Hypothalamus (tissue), 51 donors: ENCODE measurements around the gene MTX1.
A peak's percentile ranks its signal among the peaks of the same experiment; 100 is the strongest.
"Not testable (repeated sequence)": the region's sequence is repeated elsewhere in the genome, so short reads cannot be mapped to it uniquely, and the experiment has no call there.

Source experiments
- DNase-seq, 51 donors: peaks; one replicate each; lab custom pipeline; 2025; lab: John Stamatoyannopoulos, UW

MTX1 gene

GRCh38 chr1:155186794-155187455, 21.6 kb upstream of the MTX1 start:
- no peak for DNase-seq

GRCh38 chr1:155187456-155187891, 21.0 kb upstream of the MTX1 start:
- DNase-seq = no peak

- no peak for DNase-seq
Observed at GRCh38 chr1:155188268-155188667, 20.2 kb upstream of the MTX1 start.

GRCh38 chr1:155189926-155190325, 18.6 kb upstream of the MTX1 start:
- DNase-seq = not testable (repeated sequence)

- no peak for DNase-seq
Observed at GRCh38 chr1:155191904-155192303, 16.6 kb upstream of the MTX1 start.

GRCh38 chr1:155192346-155193274, 15.9 kb upstream of the MTX1 start:
- DNase-seq = no peak

- peak in 44 of 51 donors; percentile 25 to 82 (median 66) for DNase-seq
Observed at GRCh38 chr1:155193275-155193990, 15.1 kb upstream of the MTX1 start.

GRCh38 chr1:155193991-155194240, 14.6 kb upstream of the MTX1 start:
- DNase-seq = not testable (repeated sequence)

- DNase-seq = no peak
Observed at GRCh38 chr1:155195201-155196102, 13.0 kb upstream of the MTX1 start.

- peak in 38 of 51 donors; percentile 13 to 90 (median 62) for DNase-seq
Observed at GRCh38 chr1:155196103-155196892, 12.2 kb upstream of the MTX1 start.

- DNase-seq = peak in 14 of 51 donors; percentile 16 to 61 (median 38)
Observed at GRCh38 chr1:155196893-155197638, 11.4 kb upstream of the MTX1 start.

- DNase-seq = no peak
Observed at GRCh38 chr1:155197901-155198546, 10.5 kb upstream of the MTX1 start.

GRCh38 chr1:155198547-155198906, 10.0 kb upstream of the MTX1 start:
- no peak for DNase-seq

GRCh38 chr1:155199792-155200191, 8.7 kb upstream of the MTX1 start:
- no peak for DNase-seq

- no peak for DNase-seq
Observed at GRCh38 chr1:155200920-155201319, 7.6 kb upstream of the MTX1 start.

GRCh38 chr1:155202198-155202597, 6.3 kb upstream of the MTX1 start:
- DNase-seq = no peak

- DNase-seq = no peak
Observed at GRCh38 chr1:155202731-155203515, 5.6 kb upstream of the MTX1 start.

- DNase-seq = peak in 2 of 51 donors; percentile 21 to 31
Observed at GRCh38 chr1:155205035-155205434, 3.5 kb upstream of the MTX1 start.
